ENCODE data around the gene SLC35D2. TPM values are rescaled to one million over a fixed set of nuclear protein-coding genes. Genes with fewer than 3 reads are reported as not detected.
"Not testable (repeated sequence)": the region's sequence is repeated elsewhere in the genome, so short reads cannot be mapped to it uniquely, and the experiment has no call there.

Gene SLC35D2
- total RNA-seq, 1 donor from 2014 or later: 45.8 TPM

DNA sequence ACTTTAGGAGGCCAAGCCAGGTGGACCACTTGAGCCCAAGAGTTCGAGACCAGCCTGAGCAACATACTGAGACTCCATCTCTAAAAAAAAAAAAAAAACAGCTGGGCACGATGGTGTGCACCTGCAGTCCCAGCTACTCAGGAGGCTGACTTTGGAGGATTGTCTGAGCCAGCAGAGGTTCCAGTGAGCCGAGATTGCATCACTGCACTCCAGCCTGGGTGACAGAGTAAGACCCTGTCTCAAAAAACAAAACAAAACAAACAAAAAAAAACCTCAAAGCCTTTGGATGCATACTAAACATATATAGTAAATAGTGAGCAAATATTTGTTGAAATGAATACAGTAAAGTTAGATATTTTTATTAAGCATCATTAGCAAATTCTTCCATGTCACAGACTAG, 5.3 kb downstream of the SLC35D2 start:
- H3K4me3 ChIP-seq (ENCODE audit: low read depth, low read length): no peak overlapping the region
- no peak for DNase-seq (ENCODE audit: low read depth)
- TF ChIP-seq CTCF (conservative IDR thresholded peaks at IDR 0.05; ENCODE audit: low read depth, low read length): no peak

DNA sequence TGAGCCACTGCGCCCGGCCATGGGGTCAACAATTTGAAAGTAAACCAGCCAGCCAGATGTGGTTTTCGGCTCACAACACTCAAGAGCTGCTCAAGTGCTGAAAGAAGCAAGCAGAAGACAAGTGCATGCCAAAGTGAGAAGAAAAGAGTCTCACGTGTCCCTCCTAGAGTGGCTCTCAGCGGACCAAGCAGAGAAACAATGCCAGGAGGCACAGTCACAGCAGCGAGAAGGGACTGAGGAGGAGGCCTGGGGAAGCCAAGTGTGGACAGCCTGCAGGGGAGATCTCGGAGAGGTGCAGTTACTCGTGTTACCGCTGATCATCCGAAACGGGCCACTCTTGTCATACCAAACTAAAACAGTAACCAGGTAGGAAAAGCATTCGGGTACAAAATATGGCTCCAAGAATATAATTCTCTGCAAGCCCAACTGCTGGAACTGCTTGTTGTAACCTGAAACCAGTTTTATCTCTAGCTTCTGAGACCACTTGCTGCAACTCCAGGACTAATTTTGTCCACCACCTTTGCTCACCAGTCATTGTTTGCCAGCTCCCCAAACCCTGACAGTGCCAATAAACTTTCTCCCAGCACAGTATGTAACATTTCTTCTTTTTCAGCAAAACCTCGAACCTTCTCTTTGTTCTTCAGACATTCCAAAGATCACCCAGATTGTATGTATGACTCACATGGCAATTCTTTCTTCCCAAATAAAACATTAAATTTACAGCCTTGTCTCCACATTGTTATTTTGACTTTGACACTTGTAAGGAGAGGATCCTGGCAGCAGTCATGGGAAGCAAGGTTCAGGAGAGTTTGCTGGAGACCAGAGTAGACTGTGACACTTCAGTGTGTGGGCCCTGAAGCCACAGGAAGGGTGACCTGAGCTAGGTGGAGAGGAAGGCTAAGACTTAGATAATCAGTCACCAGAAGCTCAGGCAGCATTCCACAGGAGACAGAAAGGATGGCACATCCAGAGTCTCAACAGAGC, 6.3 kb downstream of the SLC35D2 start:
- TF ChIP-seq CTCF (conservative IDR thresholded peaks at IDR 0.05; ENCODE audit: low read depth, low read length): no peak
- H3K4me3 ChIP-seq (ENCODE audit: low read depth, low read length): no peak overlapping the region
- DNase-seq (ENCODE audit: low read depth): no peak

- not testable (repeated sequence) for H3K4me3 ChIP-seq (ENCODE audit: low read depth, low read length); DNase-seq (ENCODE audit: low read depth)
Observed at GRCh38 chr9:96375507-96375906, 8.0 kb downstream of the SLC35D2 start.

DNA sequence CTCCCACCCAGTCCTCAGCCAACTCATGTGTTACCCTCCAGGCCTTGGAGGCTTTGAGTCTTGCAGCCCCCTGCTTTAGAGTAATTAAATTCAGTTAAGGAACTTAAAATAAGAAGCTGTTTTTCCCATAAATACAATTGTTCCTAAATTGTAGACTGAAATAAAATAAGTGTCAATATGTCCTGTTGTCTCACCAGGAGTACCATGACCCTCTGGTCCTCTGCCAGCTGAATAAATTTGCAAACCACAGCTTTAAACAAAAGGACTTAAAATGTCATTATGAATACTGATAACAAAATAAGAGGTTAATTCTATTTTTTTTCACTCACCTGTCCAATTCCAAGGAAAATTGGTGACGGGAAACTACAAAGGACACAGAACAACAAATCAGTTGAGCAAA, 15.6 kb downstream of the SLC35D2 start:
- no peak overlapping the region for H3K4me3 ChIP-seq (ENCODE audit: low read depth, low read length)
- TF ChIP-seq CTCF (conservative IDR thresholded peaks at IDR 0.05; ENCODE audit: low read depth, low read length): no peak
- DNase-seq (ENCODE audit: low read depth): no peak

GRCh38 chr9:96363175-96363967, 20.1 kb downstream of the SLC35D2 start:
- TF ChIP-seq CTCF (conservative IDR thresholded peaks at IDR 0.05; ENCODE audit: low read depth, low read length): no peak
- H3K4me3 ChIP-seq (ENCODE audit: low read depth, low read length): no peak overlapping the region
- no peak for DNase-seq (ENCODE audit: low read depth)

GRCh38 chr9:96362119-96362518, 21.4 kb downstream of the SLC35D2 start:
- H3K4me3 ChIP-seq (ENCODE audit: low read depth, low read length); DNase-seq (ENCODE audit: low read depth): not testable (repeated sequence)

- H3K4me3 ChIP-seq (ENCODE audit: low read depth, low read length): no peak overlapping the region
- DNase-seq (ENCODE audit: low read depth): no peak
- no peak for TF ChIP-seq CTCF (conservative IDR thresholded peaks at IDR 0.05; ENCODE audit: low read depth, low read length)
Observed at GRCh38 chr9:96361668-96362067, 21.8 kb downstream of the SLC35D2 start.
